NCI-H446 (cell line): Measurements from ENCODE around the gene KCNMB1.
"Not testable (repeated sequence)": the region's sequence is repeated elsewhere in the genome, so short reads cannot be mapped to it uniquely, and the experiment has no call there.

Source experiments
- DNase-seq, 2 experiments: peaks; one replicate each; lab custom pipeline; 2025; lab: John Stamatoyannopoulos, UW

KCNMB1 gene

DNA sequence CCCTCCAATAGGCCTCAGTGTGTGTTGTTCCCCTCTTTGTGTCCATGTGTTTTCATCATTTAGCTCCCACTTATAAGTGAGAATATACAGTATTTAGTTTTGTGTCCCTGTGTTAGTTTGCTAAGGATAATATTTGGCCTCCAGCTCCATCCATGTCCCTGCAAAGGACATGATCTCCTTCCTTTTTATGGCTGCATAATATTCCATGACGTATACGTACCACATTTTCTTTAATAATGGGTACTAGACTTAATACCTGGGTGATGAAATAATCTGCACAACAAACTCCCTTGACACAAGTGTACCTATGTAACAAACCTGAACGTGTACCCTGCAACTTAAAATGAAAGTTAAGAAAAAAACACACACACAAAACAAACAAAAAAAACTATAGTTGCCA, 12.6 kb downstream of the KCNMB1 start:
- DNase-seq, result not testable (repeated sequence)

DNA sequence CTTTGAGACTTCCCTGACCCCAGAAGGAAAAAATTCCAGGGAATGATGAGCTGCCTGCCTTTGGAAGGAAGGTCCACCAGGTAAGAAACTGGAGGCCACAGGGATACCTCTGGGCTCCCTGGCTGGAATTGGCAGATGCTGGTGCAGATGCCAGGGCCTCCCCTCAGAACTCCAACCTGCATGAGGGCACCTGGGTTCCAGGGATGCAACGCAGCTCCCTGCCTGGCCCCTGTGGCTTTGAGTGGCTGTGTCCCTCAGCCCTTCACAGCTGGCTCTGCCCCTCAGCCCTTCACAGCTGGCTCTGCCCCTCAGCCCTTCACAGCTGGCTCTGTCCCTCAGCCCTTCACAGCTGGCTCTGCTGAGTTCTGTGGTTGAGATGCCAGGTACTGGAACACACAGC, 13.9 kb downstream of the KCNMB1 start:
- DNase-seq, result no peak

DNA sequence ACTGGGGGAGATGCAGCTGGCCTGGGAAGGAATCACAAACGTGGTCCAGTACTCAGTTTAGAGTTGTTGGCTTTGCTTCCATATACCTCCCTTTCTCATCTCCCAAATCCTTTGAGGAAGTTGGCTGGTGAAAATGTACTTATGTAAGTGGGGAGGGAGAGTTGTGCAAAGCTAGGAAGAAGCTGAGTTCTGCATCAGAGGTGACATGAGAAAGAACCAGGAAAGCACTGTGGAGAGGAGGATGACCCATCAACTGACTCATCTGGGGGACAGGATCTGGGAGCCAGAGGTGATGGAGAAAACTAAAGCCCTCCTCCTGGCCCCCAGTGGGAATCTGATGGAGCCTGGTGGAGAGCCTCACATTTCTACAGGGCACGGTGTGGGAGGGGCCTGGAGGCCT, 16.2 kb downstream of the KCNMB1 start:
- DNase-seq, result no peak

DNA sequence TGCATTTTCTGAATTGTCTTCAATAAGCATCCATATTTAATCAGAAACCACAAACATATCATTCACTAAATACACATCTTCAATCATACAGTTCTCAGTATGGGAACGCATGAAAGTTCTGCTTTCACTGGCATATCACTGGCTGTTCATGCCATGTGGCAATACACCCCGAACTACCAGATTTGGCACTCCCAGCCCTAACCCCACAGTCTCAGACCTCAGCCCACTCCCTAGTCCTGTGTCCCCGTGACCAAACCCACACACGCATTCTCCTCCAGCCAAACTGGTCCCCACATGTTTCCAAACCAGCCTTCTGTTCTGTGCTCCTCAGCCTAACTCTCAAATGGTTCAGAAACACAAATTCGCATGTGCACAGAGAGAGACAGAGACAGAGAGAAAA, 20.6 kb downstream of the KCNMB1 start:
- no peak for DNase-seq

DNA sequence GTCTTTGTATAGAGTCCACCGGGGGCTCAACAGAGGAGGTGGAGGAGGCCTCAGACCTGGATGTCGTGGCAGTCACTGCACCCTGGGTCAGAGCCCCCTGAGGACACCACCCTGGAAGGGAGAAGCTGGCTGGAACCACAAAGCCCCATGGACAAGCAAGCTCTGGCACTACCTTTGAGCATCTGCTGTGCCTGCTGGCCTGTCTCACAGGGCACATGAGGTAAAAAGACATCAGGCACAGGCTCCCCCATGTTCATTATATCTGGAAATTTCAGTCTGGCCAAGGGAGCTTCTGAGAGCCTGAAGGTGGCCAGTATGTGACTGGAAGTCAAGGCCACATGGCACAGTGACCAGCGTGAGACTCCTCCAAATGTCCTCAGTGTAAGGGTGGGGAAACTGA, 22.9 kb downstream of the KCNMB1 start:
- no peak for DNase-seq

DNA sequence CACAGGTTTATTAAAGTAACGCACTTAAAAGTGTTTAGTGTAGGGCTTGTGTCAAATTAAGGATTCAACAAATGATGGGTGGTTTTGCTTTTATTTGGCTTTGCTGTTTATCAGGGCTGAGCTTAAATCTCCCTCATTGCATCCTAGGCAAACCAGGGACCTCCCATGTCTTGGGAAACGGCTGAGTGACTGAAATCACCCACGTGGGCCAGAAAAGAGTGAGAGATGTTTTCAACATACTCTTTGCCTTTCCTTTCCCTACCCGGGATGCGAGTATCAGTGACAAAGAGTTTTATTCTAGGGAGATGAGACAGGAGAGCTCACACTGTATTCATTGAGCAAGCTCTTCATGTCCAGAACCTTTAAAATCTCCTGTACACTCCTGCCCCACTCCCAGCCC, 23.3 kb downstream of the KCNMB1 start:
- no peak for DNase-seq

DNA sequence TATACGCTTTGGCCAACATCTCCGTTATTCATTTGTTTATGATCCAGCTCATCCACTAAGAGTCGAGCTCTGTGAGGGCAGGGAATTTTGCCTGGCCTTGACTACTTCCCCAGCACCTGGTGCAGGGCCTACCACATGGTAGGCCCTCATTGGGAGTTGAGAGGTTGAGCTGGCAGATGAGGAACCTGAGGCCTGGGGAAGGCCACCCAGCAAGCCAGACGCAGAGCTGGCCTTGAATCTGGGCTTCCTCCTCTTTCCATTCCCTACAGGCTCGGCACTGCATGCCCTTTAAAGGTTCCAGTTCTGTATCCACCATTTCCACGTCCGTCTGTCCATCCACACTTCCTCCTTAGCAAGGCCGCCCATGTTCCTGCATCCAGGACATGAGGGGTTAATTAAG, 24.2 kb downstream of the KCNMB1 start:
- DNase-seq, result no peak

DNA sequence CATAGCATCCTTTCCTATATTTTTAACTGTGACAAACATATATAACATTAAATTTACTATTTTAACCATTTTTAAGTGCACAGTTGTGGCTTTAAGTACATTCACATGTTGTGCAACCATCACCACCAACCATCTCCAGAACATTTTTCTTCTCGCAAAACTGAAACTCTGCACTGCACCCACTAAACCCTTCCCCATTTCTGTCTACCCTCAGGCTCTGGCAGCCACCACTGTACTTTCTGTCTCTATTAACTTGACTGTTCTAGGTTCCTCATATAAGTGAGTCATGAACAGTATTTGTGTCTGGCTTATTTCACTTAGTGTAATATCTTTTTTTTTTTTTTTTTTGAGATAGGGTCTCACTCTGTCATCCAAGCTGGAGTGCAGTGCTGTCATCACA, 25.5 kb downstream of the KCNMB1 start:
- no peak for DNase-seq

DNA sequence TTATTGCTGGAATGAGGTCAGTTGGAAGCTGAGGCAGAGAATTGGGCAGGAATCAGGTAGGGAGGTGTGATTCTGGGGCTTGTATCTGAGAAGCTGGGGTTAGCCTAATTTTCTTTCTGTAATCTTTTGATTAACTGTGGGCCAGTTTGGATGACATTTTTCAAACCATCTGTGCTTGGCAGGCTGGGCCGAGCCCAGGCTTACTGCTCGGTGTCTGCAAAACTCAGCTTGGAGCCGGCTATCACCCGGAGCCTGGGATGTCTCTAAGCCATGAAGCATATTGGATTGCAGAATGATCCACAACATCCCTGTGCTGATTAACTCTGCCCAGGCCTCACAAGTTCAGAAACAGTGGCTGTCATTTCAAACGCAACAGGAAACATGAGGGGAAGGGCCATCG, 26.5 kb downstream of the KCNMB1 start:
- no peak for DNase-seq

DNA sequence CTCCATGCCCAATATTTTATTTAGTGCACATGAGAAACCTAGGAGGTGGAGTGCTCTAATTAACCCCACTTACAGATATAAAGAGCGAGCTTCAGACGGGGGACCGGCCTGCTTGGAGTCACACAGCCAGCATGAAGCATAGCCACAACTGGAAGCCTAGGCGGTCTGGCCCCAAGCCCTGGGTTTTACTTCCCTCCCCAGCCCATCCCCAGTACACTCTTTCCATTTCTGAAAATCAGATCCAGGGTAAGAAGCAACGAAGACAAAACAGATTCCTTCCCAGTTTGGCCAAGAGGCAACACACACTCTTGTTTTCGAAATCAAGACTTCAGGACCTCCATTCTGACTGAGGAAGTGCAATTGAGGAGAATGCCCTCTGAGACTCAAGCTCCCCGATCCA, 27.1 kb downstream of the KCNMB1 start:
- DNase-seq, result no peak

DNA sequence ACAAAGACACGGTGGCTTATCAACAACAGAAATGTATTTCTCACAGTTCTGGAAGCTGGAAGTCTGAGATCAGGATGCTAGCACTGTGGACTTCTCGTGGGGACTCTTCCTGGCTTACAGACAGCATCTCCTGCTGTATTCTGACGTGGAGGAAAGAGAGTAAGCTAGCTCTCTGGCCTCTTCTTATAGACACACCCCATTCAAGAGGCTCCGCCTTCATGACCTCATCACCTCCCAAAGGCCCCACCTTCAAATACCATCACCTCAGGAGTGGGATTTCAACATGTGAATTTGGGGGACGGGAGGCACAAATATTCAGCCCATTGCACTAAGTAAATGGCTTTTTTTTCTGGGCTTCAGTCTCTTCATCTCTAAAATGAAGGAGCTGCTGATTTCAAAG, 27.6 kb downstream of the KCNMB1 start:
- no peak for DNase-seq

DNA sequence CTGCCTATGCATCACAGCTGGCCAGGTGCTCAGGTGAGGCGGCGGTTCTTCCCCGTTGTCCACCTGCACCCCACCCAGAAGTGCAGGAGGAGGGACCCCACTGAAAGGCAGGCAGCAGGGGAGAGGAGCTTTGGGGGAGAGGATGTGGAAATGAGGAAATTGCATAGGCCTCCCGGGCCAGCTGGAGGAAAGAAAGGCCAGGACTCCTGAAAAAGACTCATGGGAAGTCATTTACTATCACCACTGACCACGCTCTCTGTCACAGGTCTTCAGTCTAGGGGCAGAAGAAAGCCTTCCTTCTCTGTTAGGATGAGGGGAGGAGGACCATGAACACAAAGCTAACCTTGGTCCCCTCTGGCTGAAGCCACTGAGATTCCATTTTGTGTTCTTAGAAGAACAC, 28.1 kb downstream of the KCNMB1 start:
- no peak for DNase-seq

DNA sequence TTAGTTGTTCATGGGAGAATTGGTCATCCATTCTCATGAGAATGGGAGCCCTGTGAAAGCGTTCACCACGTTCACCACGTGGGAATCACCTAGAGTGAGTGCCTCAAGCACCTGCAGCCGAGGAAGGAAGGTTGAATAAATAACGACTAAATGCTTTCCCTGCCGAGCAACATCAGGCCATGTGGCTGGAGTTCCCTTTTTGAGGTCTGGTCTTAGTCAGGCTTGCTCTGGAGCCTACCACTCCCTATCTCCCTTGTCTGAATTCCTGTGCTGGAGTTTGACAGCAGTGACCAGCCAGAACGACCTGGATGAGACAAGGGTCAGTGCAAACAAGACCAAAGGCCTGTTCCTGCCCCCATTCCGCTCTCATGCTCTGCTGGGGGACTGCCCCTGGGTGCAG, 28.5 kb downstream of the KCNMB1 start:
- no peak for DNase-seq

DNA sequence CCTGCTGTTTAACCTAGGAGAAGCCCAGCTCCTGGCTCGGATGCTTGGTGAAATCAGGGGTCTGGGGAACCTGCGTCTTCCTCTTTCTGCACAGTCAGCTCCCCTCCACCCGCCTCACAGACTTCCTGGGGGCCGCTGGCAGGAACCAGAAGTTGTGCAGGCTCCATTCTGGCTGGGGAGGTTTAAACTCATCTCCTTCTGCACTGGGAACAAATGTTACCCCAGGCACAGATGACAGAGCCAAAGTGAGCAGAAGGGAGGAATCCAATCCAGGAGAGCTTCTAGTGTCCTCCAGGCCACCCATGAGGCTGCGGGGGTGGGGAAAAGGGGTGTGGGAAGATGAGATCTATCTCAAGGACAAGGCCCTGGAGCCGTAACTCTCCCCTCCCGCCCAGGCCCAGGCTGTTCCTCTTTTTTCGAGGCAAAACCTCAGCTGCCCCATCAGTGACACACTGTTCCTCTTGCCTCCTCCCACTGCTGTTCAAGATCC, 31.2 kb downstream of the KCNMB1 start:
- no peak for DNase-seq

DNA sequence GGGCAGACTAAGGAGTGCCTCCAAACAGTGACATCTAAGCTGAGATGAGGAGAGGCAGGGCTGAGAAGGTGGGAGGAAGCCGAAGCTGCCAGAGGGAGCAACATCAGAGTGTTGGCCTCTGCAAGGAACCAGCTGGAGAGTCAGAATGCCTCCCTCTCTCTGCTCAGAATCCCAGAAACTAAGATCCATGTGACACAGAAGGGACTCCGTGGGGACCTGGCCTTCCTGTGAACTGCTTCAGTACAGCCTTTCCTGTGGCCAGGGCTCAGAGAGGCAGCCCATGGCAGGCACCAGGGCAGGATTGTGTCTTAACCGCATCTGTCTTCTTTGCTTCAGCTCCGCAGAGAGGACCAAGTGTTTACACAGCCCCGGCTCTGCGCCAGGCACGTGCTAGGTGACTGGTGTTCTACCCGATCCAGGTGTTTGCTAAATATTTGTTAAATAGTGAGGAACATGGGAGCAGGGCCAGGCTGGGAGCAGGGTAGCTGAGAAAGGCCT, 33.5 kb downstream of the KCNMB1 start:
- no peak for DNase-seq

DNA sequence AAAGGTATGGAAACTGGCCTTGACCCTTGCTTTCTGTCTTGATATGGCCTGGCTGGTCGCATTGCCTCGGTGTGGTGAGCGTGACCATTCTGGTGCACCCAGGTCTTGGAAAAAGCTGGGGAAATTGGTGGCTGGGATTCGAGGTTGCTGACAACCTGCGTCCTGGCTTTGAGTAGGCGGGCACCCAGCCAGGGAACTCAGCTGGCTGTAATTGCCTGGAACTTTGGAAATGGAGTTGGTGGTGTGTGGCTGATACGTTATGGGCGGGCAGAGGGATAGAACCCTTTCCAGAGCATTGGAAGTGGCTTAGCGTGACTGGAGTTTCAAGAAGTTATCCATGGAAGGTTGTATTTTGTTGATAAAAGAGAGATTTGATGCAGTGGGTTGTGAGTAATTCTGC, 35.2 kb downstream of the KCNMB1 start:
- DNase-seq, result no peak

DNA sequence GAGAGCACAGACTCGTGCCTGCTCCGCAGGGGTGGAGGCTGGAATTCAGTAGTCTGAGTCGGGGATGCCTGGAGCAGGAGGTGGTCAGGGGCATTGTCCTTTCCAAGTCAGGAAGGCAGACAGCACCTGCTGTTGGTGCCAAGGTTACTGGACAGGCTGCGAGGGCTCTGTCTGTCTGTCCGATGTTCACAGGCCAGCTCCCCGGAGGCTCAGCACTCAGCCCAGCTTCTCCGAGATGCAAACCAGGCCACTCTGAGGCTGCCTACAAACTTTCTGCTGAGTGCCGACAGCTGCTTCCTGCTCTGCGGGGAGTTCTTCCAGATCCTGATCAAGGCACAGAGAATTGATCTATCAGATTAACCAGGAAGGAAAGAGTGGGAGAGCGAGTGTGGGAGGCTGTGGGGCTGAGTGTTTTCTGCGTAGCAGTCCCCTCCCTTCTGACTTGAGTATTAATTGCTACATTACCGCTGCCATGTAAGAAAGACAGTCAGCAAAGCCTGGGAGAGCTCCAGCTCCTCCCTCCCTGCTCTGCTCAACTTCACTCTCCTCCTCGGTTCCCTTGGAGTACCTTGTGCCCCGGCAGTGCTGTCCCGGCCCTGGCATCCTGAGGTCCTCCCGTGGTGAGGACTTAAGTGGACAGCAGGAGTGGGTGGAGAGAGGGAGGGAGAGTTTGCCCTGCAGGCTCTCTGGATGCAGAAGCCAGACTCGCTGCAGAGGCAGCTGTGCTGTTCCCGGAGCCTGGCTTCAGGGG, 36.0 kb downstream of the KCNMB1 start:
- DNase-seq, result no peak

DNA sequence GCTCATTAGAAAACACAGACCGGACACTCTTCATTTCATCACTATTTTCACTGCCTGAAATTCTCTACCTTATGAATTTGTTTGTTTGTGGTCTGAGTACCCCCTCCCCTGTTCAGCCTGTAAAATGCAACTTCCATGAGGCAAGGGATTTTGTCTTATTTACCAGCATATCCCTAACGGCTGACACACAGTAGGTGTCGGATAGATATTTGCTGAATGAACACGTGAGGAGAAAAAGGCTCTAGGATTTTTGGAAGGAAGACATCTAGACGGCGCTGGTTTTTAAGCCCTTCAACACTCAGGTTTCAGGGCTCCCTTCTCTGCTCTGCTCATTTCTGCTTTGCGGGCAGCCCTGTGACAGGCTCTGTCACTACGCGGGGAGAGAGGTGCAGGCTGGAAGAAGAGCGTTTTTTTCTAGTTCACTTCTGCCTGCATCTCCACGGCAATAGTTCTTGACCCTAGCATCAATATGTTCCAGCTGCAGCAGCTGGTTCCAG, 41.0 kb downstream of the KCNMB1 start:
- no peak for DNase-seq

DNA sequence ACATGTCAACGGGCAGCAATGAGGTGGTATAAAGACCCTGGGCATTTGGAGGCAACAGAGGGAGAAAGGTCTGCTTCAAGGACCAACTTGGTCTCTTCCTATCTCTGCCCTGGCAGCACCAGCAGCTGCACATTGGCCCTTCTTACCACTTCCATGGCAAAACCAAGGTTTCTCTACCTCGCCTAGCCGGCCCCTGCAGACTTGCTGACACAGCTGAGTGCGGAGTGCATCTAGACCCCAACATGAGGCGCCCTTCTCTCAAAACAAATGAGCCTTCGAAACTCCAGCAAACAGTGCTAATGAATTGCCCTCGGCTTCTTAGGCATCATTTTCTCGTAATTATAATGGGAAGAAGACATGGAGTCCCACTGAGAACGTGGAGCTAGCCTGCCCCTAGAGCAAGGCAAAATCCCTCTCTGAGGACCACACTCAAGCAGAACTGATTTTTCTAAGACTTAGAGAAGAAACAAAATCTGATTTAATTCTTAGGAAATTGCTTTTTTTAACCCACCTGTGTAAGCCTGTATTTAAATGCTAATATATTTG, 42.1 kb downstream of the KCNMB1 start:
- DNase-seq, result no peak

DNA sequence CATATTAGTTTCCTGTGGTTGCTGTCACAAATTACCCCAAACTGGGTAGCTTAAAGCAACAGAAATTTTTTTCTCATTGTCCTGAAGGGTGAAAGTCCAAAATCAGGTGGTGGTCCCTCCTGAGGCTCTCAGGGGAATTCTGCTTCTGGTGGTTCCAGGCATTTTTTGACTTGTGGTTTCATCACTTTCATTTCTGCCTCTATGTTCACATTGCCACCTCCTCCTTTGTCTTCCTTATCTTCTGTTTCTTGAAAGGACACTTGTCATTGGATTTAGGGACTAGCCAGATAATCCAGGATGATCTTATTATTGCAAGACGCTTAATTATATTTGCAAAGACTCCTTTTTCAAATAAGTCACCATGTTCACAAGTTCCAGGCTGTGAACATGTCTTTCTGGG, 43.2 kb downstream of the KCNMB1 start:
- no peak for DNase-seq

DNA sequence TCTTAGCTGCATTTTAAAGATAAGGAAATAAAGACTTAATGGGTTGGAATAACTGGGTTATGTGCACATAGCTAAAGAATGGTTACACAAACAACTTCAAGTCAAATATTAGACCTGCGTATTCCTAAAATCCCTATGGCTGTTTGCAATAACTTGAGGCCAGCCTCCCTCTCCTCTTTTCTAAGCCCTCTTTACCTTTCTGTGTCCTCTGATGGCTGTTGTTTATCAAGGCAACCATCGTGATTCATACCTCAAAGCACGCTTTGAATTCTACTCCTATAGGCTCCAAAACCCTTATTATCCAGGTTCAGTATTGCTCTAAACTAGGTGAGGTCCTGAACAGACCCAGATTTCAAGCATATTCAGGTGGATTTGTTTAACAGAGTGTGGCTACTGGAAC, 46.0 kb downstream of the KCNMB1 start:
- DNase-seq, result no peak

DNA sequence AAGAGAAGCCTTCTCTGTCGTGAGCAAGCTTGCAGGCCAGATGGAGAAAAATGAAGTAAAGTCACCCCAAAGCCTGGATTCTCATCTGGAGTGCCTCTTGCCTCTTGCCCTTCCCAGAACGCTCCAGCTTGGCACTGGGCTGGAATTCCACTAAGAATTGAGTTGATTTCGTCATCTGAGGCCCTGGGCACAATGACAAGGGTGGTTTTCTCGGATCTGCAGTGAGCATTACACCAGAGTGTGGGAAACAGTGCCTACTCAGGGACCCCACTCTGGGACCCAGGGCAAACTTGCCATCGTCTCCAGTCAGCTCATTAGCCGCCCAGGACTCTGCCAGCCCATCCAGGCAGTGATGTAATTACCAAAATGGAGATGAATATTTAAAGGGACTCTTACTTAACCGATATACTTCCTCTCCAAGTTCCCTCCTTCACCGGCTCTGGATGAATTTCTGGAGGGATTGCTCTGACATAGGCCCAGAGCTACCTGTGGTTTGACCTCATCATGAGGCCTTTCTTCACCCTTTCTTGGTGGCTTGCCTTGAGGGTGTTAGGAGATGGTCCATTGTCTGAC, 46.9 kb downstream of the KCNMB1 start:
- DNase-seq, result no peak

DNA sequence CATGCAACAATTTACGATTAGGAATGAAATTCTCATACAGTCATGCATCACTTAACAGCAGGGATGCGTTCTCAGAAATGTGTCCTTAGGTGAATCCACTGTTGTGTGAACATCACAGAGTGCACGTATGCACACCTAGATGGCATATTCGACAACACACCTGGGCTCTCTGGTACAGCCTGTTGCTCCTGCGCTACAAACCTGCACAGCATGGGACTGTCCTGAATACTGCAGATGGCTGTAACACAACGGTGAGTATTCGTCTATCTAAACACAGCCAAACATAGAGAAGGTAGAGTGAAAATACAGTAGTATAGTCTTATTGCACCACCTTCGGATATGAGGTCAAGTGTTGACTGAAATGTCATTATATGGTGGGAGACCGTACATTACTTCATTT, 47.6 kb downstream of the KCNMB1 start:
- no peak for DNase-seq
